Muscle layer of duodenum (tissue), 2 donors: ENCODE results near the gene PPFIA4.
"Not testable (repeated sequence)": the region's sequence is repeated elsewhere in the genome, so short reads cannot be mapped to it uniquely, and the experiment has no call there.

ENCODE experiments used
- H3K27ac ChIP-seq: one replicate; pipeline ENCODE4 v1.7.0; 2013; ENCODE audit warnings: mild to moderate bottlenecking, low read length
- H3K27me3 ChIP-seq: one replicate; pipeline ENCODE4 v1.7.0; 2013; ENCODE audit warnings: low read depth, mild to moderate bottlenecking, control low read depth, low read length
- H3K36me3 ChIP-seq, 2 donors: one replicate each; pipeline ENCODE4 v1.7.0; 2013; ENCODE audit warnings: low read length in 2 of 2, control low read depth in 1 of 2, mild to moderate bottlenecking in 1 of 2; ENCODE audit not compliant: insufficient read depth in 2 of 2, control insufficient read depth in 1 of 2
- H3K4me1 ChIP-seq, 2 donors: one replicate each; pipeline ENCODE4 v1.7.0; 2013; ENCODE audit warnings: low read length in 2 of 2, mild to moderate bottlenecking in 2 of 2, control low read depth in 1 of 2, moderate library complexity in 1 of 2; ENCODE audit not compliant: insufficient read depth in 2 of 2, control insufficient read depth in 1 of 2
- H3K4me3 ChIP-seq, 2 donors: one replicate each; pipeline ENCODE4 v1.7.0; 2013; ENCODE audit warnings: low read length in 2 of 2, low read depth in 1 of 2, mild to moderate bottlenecking in 1 of 2
- H3K9me3 ChIP-seq, 2 donors: one replicate each; pipeline ENCODE4 v1.7.0; 2013; ENCODE audit warnings: low read length in 2 of 2, control low read depth in 1 of 2, mild to moderate bottlenecking in 1 of 2; ENCODE audit not compliant: control insufficient read depth in 1 of 2
- donor health status: healthy.

The PPFIA4 gene

DNA sequence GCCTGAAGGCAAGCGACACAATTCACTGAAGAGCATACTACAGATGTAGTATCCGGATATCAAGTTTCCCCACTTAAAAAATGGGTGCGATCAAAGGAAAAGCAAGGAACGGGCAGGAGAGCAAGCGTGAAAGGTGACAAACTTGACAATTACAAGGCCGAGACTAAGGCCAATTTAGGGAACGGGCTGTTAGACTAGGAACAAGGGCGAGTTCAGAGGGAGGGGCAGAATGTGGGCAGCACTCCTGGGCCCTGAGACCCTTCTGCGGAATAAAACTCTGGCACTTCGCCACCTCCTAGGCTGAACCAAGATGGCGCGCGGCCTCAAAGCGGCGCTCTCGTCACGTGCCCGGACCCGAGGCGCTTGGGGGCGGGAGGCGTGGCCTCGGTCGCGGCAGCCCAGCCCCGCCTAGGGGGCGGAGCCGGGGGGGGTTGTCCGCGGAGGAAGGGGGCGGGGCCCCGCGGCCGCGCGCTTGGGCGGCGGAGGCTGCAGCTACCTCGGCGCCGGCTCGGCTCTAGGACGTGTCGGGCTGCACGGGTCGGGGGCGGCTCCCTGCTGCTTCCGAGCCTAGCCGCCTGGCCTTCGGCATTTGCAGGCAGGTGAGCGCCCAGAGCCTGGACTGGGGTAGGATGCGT lies at the start of gene PPFIA4:
Gene PPFIA4, plus strand, starts transcription at position 461 of the 635 bp plus-strand sequence. CDS start 12,518 bp downstream, outside the sequence.
- Histone ChIP-seq H3K4me1 (peaks cover 0 to 20% of the 10 kb centered on the region in 2 donors), H3K4me3 (peak within 1 kb of the TSS; percentile 65 to 70), H3K9me3 (no peaks in the 10 kb centered on the region), H3K27me3 (no peaks in the 10 kb centered on the region), H3K36me3 (peaks cover 22 to 35% of the 10 kb centered on the region in 2 donors), H3K27ac (no peak within 1 kb of the TSS)

DNA sequence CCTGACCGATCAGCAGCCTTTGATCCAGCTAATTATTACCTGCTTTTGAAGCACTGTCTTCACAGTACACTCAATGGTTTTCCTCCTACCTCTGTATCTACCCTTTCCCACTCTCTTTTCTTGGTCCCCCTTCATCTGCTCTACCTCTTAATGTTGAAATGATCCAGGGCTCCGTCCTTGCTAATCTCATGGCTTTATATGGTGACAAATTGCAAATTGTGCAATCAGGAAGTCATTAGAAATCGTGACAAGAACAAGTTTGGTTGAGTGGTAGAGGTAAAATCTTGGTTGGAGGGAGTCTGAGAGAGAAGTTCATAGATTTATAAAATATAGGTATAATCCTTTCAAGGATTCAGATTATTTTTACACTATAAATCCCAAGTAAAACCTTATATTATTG lies 49.7 kb upstream of the PPFIA4 start:
- H3K9me3 ChIP-seq: no peaks in the 10 kb centered on the region
- no peaks in the 10 kb centered on the region for H3K36me3 ChIP-seq
- H3K4me1 ChIP-seq: no peaks in the 10 kb centered on the region
- H3K4me3 ChIP-seq: no peak overlapping the region
- no peaks in the 10 kb centered on the region for H3K27me3 ChIP-seq
- no peak overlapping the region for H3K27ac ChIP-seq

DNA sequence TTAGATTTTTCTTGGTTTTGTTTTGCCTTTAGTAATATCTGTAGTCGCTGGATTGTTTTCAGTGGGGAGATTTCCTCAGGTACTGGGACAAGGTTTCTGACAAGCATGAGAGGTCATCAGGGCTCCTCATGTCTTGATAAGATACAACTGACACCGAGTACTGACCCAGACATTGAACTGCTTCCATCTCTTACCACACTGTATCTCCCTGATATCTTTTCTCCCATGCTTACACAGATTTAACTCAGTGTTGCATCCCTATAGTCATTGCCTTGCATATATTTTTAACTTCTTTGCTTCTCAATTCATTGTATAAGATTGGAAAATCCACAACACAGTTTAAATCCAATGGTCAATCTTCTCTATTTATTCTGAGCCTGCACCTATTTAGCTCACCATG lies 46.8 kb upstream of the PPFIA4 start:
- no peaks in the 10 kb centered on the region for H3K4me1 ChIP-seq
- no peaks in the 10 kb centered on the region for H3K27me3 ChIP-seq
- H3K36me3 ChIP-seq: no peaks in the 10 kb centered on the region
- H3K9me3 ChIP-seq: no peaks in the 10 kb centered on the region
- H3K27ac ChIP-seq: no peak overlapping the region
- H3K4me3 ChIP-seq: no peak overlapping the region

DNA sequence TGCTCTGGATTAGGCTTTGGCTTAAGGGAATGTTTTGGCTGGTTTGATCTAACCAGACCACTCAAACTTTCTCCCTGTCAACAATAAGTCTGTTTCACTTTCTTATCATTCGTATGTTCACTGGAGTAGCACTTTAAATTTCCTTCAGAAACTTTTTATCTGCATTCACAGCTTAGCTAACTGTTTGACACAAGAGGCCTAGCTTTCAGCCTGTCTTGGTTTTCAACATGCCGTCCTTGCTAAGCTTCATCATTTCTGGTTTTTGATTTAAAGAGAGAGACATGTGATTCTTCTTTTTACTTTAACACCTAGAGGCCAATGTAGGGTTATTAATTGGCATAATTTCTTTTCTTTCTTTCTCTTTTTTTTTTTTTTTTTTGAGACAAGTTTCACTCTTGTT lies 44.4 kb upstream of the PPFIA4 start:
- no peak overlapping the region for H3K4me3 ChIP-seq
- H3K9me3 ChIP-seq: no peaks in the 10 kb centered on the region
- no peak overlapping the region for H3K27ac ChIP-seq
- no peaks in the 10 kb centered on the region for H3K36me3 ChIP-seq
- no peaks in the 10 kb centered on the region for H3K27me3 ChIP-seq
- H3K4me1 ChIP-seq: no peaks in the 10 kb centered on the region

DNA sequence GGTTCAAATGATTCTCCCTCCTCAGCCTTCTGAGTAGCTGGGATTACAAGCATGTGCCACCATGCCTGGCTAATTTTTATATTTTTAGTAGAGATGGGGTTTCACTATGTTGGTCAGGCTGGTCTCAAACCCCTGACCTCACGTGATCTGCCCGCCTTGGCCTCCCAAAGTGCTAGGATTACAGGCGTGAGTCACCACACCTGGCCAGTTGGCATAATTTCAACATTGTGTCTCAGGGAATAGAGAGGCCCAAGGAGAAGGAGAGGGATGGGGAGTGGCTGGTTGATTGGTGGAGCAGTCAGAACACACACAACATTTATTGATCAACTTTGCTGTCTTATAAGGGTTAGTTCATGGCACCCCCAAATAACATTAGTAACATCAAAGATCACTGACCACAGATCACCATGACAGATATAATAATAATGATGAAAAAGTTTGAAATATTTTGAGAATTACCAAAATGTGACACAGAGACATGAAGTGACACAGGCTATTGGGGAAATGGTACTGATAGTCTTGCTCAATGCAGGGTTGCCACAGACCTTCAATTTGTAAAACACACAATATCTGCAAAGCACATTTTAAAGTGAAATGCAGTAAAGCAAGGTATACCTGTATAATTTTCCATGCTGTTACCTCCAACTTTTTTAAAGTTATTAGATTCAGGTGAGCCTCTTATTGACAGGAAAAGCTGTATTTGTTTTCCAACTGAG lies 43.4 kb upstream of the PPFIA4 start:
- H3K27me3 ChIP-seq: no peaks in the 10 kb centered on the region
- no peaks in the 10 kb centered on the region for H3K36me3 ChIP-seq
- no peaks in the 10 kb centered on the region for H3K9me3 ChIP-seq
- no peaks in the 10 kb centered on the region for H3K4me1 ChIP-seq
- H3K27ac ChIP-seq: no peak overlapping the region
- H3K4me3 ChIP-seq: no peak overlapping the region

DNA sequence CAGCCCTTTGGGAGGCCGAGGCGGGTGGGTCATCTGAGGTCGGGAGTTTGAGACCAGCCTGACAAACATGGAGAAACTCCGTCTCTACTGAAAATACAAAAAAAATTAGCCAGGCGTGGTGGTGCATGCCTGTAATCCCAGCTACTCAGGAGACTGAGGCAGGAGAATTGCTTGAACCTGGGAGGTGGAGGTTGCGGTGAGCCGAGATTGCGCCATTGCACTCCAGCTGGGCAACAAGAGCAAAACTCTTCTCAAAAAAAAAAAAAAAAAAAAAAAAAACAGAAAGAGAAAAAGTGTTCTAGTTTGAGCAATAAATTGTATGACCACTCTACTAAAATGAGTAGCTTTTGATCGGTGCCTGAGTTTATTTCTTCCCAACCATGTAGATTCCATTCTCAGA lies 40.2 kb upstream of the PPFIA4 start:
- not testable (repeated sequence) for H3K9me3 ChIP-seq, H3K4me1 ChIP-seq, H3K36me3 ChIP-seq, H3K27ac ChIP-seq, H3K27me3 ChIP-seq, H3K4me3 ChIP-seq

DNA sequence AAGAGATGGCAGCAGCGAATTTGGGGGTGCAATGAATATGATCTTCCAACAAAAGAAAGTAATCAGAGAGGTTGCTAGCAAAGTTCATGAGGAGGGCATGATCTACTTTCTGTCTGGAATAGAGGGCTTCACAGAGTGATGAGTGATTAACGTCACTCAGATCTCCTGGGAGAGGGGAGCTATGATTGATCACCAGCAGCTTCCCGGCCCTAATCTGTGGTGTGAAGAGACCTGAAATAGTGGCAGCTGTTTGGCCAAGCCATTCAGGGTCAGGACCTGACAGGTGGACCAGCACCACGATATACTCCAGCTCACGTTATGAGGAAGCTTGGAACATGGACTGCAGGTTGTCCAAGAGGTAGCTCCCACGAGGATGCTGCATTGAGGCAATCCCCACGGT lies 39.0 kb upstream of the PPFIA4 start:
- H3K4me3 ChIP-seq: no peak overlapping the region

DNA sequence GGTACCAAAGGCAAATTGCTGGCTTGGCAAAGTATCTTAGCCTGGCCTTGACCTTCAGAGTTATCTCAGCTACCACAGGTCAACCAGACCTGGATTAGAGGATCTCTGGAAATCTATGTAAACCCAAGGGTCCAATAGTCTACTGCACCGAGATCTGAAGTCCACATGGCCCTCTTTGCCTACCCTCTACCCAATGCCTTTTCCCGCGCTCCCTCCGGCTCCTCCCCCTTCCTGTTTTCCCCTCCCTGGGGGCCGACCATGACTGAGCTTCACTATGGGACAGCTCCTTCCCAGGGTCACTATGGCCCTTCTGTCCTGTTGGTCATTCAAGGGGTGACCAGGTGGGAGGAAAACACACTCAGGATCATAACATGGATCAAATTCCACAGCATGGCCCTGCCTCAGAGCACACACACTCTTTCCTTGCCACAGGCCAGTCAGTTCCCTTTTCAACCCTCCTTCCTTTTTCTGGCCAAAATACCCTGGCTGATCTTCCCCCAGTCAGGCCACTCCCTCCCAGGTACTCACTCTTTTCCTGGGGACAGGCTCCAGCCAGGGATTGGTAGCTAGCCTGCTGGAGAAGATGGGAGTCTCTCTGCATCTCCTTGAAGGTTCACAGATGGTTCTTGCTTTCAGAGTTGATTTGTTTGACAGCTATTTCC lies 38.2 kb upstream of the PPFIA4 start:
- no peaks in the 10 kb centered on the region for H3K4me1 ChIP-seq
- no peaks in the 10 kb centered on the region for H3K9me3 ChIP-seq
- H3K27me3 ChIP-seq: no peaks in the 10 kb centered on the region
- no peak overlapping the region for H3K4me3 ChIP-seq
- H3K36me3 ChIP-seq: no peaks in the 10 kb centered on the region
- no peak overlapping the region for H3K27ac ChIP-seq

More for the DNA sequence above, 39.0 kb upstream of the PPFIA4 start:
- Histone ChIP-seq H3K27me3 (no peaks in the 10 kb centered on the region), H3K4me1 (no peaks in the 10 kb centered on the region), H3K9me3 (no peaks in the 10 kb centered on the region), H3K36me3 (no peaks in the 10 kb centered on the region), H3K27ac (no peak overlapping the region)

DNA sequence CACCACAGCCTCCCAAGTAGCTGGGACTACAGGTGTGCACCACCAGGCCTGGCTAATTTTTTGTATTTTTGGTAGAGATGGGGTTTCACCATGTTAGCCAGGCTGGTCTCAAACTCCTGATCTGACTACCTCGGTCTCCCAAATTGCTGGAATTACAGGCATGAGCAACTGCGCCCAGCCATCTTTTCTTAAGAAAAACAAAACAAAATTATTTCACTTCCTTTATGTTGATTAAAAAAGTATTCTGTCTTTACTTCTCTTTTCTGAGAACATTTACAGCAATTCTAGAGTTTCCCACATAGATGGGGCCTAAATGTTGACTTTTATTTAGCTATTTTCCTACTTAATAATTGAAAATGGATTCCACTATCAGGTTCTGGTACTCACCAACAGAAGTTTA lies 36.4 kb upstream of the PPFIA4 start:
- H3K4me3 ChIP-seq: no peak overlapping the region
- no peaks in the 10 kb centered on the region for H3K27me3 ChIP-seq

DNA sequence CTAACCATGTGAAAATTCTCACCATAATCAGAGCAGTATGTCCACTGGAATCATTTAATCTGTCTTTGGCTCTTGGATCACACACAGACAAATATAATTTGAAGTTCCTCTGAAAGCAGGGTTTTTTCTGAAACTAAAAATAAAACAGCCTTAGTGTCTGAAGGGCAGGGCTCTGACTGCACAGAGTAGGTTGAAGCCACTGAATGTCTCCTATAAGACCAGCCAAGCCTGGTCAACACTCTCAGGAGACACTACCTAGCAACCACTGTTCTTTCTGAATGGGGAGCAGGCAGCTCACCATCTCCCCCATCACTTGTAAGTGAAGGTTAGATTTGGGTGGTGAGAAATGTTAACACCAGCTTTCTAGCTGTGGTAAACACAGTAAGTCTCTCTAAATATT lies 35.2 kb upstream of the PPFIA4 start:
- Histone ChIP-seq H3K27me3 (no peaks in the 10 kb centered on the region), H3K9me3 (no peaks in the 10 kb centered on the region), H3K27ac (no peak overlapping the region), H3K4me3 (no peak overlapping the region), H3K36me3 (no peaks in the 10 kb centered on the region), H3K4me1 (no peaks in the 10 kb centered on the region)

More for the DNA sequence above, 36.4 kb upstream of the PPFIA4 start:
- Histone ChIP-seq H3K4me1 (no peaks in the 10 kb centered on the region), H3K27ac (no peak overlapping the region), H3K9me3 (no peaks in the 10 kb centered on the region), H3K36me3 (no peaks in the 10 kb centered on the region)

DNA sequence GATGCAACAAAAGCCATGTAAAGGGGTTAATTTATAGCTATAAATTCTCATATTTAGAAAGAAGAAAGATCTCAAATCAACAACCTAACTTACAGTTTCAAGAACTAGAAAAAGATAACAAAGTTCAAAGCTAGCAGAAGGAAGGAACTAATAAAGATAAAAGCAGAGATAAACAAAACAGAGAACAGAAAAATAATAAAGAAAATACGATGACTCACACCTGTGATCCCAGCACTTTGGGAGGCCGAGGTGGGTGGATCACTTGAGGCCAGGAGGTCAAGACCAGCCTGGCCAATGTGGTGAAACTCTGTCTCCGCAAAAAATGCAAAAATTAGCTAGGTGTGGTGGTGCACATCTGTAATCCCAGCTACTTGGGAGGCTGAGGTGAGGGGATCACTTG lies 31.5 kb upstream of the PPFIA4 start:
- no peak overlapping the region for H3K4me3 ChIP-seq
- H3K36me3 ChIP-seq: no peaks in the 10 kb centered on the region
- no peaks in the 10 kb centered on the region for H3K27me3 ChIP-seq

More for the DNA sequence above, 31.5 kb upstream of the PPFIA4 start:
- H3K9me3 ChIP-seq: no peaks in the 10 kb centered on the region
- peaks cover 0 to 10% of the 10 kb centered on the region in 2 donors for H3K4me1 ChIP-seq
- H3K27ac ChIP-seq: no peak overlapping the region
